Measurements from ENCODE around the gene NBL1.

NBL1 gene

GRCh38 chr1:19698181-19698580 is 54.1 kb downstream of the NBL1 start:
- H3K36me3 ChIP-seq (ENCODE audit: control insufficient read depth, insufficient read depth, low read length): no peaks in the 10 kb centered on the region
- H3K4me1 ChIP-seq (ENCODE audit: control insufficient read depth, insufficient read depth, low read length): no peaks in the 10 kb centered on the region
- H3K9me3 ChIP-seq (ENCODE audit: control insufficient read depth, insufficient read depth, low read length): no peaks in the 10 kb centered on the region
- no peak overlapping the region for H3K4me3 ChIP-seq (ENCODE audit: low read depth, low read length)
- H3K9ac ChIP-seq (ENCODE audit: low read depth, low read length): no peak overlapping the region
- H3K27me3 ChIP-seq (ENCODE audit: control insufficient read depth, insufficient read depth, low read length): no peaks in the 10 kb centered on the region

GRCh38 chr1:19700079-19700777 is 56.1 kb downstream of the NBL1 start:
- peaks cover 7% of the 10 kb centered on the region for H3K4me1 ChIP-seq (ENCODE audit: control insufficient read depth, insufficient read depth, low read length)
- H3K9ac ChIP-seq (ENCODE audit: low read depth, low read length): no peak overlapping the region
- H3K27me3 ChIP-seq (ENCODE audit: control insufficient read depth, insufficient read depth, low read length): no peaks in the 10 kb centered on the region
- no peaks in the 10 kb centered on the region for H3K9me3 ChIP-seq (ENCODE audit: control insufficient read depth, insufficient read depth, low read length)
- no peak overlapping the region for H3K4me3 ChIP-seq (ENCODE audit: low read depth, low read length)
- no peaks in the 10 kb centered on the region for H3K36me3 ChIP-seq (ENCODE audit: control insufficient read depth, insufficient read depth, low read length)

GRCh38 chr1:19703280-19703679 is 59.2 kb downstream of the NBL1 start:
- no peaks in the 10 kb centered on the region for H3K9me3 ChIP-seq (ENCODE audit: control insufficient read depth, insufficient read depth, low read length)
- no peaks in the 10 kb centered on the region for H3K36me3 ChIP-seq (ENCODE audit: control insufficient read depth, insufficient read depth, low read length)
- no peak overlapping the region for H3K9ac ChIP-seq (ENCODE audit: low read depth, low read length)
- H3K4me3 ChIP-seq (ENCODE audit: low read depth, low read length): no peak overlapping the region
- no peaks in the 10 kb centered on the region for H3K27me3 ChIP-seq (ENCODE audit: control insufficient read depth, insufficient read depth, low read length)
- peaks cover 7% of the 10 kb centered on the region for H3K4me1 ChIP-seq (ENCODE audit: control insufficient read depth, insufficient read depth, low read length)

GRCh38 chr1:19704247-19705113 is 60.4 kb downstream of the NBL1 start:
- Histone ChIP-seq H3K36me3 (ENCODE audit: control insufficient read depth, insufficient read depth, low read length) (no peaks in the 10 kb centered on the region), H3K27me3 (ENCODE audit: control insufficient read depth, insufficient read depth, low read length) (no peaks in the 10 kb centered on the region), H3K4me1 (ENCODE audit: control insufficient read depth, insufficient read depth, low read length) (peaks cover 7% of the 10 kb centered on the region), H3K9me3 (ENCODE audit: control insufficient read depth, insufficient read depth, low read length) (no peaks in the 10 kb centered on the region), H3K4me3 (ENCODE audit: low read depth, low read length) (peak overlapping the region; percentile 37), H3K9ac (ENCODE audit: low read depth, low read length) (no peak overlapping the region)

- no peaks in the 10 kb centered on the region for H3K27me3 ChIP-seq (ENCODE audit: control insufficient read depth, insufficient read depth, low read length)
- H3K4me1 ChIP-seq (ENCODE audit: control insufficient read depth, insufficient read depth, low read length): peaks cover 7% of the 10 kb centered on the region
- H3K4me3 ChIP-seq (ENCODE audit: low read depth, low read length): no peak overlapping the region
- no peaks in the 10 kb centered on the region for H3K9me3 ChIP-seq (ENCODE audit: control insufficient read depth, insufficient read depth, low read length)
- H3K36me3 ChIP-seq (ENCODE audit: control insufficient read depth, insufficient read depth, low read length): no peaks in the 10 kb centered on the region
- H3K9ac ChIP-seq (ENCODE audit: low read depth, low read length): no peak overlapping the region
Measured at GRCh38 chr1:19705464-19705863, 61.4 kb downstream of the NBL1 start.

- Histone ChIP-seq H3K9ac (ENCODE audit: low read depth, low read length) (no peak overlapping the region), H3K36me3 (ENCODE audit: control insufficient read depth, insufficient read depth, low read length) (no peaks in the 10 kb centered on the region), H3K4me1 (ENCODE audit: control insufficient read depth, insufficient read depth, low read length) (peaks cover 7% of the 10 kb centered on the region), H3K9me3 (ENCODE audit: control insufficient read depth, insufficient read depth, low read length) (no peaks in the 10 kb centered on the region), H3K4me3 (ENCODE audit: low read depth, low read length) (no peak overlapping the region), H3K27me3 (ENCODE audit: control insufficient read depth, insufficient read depth, low read length) (no peaks in the 10 kb centered on the region)
Measured at GRCh38 chr1:19706136-19706535, 62.0 kb downstream of the NBL1 start.

All from iPS-15b (cell line).